HG03460 (cell line): Measurements from ENCODE around the gene SYNJ2.

Source experiments
- ATAC-seq: cut with Tn5 transposase; IDR thresholded peaks from one replicate; pipeline ENCODE4 v1.9.1; 2021; ENCODE audit not compliant: unreplicated experiment

Gene SYNJ2

DNA sequence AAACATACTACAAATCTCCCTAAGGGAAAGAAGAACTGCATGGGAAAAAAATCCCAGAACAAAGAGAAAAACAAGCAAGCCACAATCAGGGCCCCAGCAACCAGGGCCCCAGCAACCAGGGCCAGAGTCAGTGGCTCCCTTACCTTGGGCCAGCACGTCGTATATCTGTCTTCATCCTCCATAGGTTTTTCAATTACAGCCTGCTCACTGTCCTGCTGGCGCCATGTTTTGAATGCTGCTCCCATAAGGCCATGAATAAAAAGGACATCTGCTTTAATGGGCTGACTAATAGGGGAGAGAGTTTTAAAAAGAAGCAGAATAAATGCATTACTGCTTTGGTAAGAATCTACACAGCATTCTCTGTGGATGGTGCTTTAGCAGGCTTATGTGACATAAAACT, 137.2 kb downstream of the SYNJ2 start:
- no peak for ATAC-seq

DNA sequence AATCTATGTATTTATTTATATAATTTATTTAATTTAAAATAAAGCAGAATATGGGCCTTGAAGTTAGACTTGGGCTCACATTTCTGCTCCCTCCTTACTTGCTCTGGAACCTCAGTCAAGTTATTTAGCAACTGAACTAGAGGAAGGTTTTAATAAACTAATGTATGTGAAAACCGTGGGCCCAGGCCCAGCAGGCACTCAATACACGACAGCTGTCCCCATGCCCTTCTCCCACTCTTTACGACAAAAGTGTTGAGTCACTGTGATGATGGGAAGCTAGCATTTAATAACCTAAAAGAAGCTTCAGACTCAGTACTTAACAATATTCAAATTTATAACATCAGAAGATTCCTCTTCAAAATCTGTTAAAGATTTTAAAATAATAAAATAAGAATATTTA, 139.7 kb downstream of the SYNJ2 start:
- ATAC-seq, result no peak

- no peak for ATAC-seq
Measured at GRCh38 chr6:158122048-158122447, 140.4 kb downstream of the SYNJ2 start.

GRCh38 chr6:158124288-158124687, 142.6 kb downstream of the SYNJ2 start:
- no peak for ATAC-seq

GRCh38 chr6:158125271-158125670, 143.6 kb downstream of the SYNJ2 start:
- no peak for ATAC-seq

DNA sequence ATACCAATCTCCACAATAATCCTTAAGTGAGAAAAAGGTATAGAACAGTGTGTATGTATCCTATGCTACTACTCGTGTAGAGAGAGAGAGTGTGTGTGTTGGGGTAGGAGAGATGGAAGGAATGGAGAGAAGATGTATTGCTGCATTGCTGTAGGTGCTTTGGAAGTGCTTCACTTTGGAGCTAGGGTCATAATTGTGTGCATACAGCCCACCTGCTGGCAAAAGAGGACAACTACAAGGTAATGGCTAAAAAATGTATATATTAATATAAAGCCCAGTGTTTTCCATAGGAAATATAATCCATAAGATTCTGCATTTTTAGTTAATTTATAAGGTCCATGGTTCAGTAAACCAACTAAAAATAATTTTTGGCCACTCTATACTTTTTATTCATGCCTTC, 150.3 kb downstream of the SYNJ2 start:
- ATAC-seq, result no peak

GRCh38 chr6:158142789-158143188, 161.1 kb downstream of the SYNJ2 start:
- ATAC-seq, result no peak

GRCh38 chr6:158143700-158144099, 162.0 kb downstream of the SYNJ2 start:
- no peak for ATAC-seq
